CD4-positive, CD25-positive, alpha-beta regulatory T cell (primary cell): ENCODE measurements around the gene TMEM14A. TPM values are rescaled to one million over a fixed set of nuclear protein-coding genes. Genes with fewer than 3 reads are reported as not detected.

Source experiments
- polyA plus RNA-seq, 4 donors: library from polyadenylated mRNA; unstranded; fragments of 300-500 nt; fragmentation: Illumina TruSeq; gene quantifications; one replicate each; pipeline ENCODE4 v1.2.3, GENCODE V29; 2021
- total RNA-seq: library from RNA; stranded (reverse); gene quantifications from one replicate; pipeline ENCODE4 v1.2.3, GENCODE V29; 2022

Gene TMEM14A
- total and polyA plus RNA-seq, 5 donors from 2014 or later: 8.0 to 55.0 (median 35.8) TPM

Other genes with a start within 250 kb of the TMEM14A start
- 12.0 TPM for gene TRAM2, start 94.1 kb upstream of the TMEM14A start, total RNA-seq
- gene TRAM2, start 94.1 kb upstream of the TMEM14A start, polyA plus RNA-seq: 1 to 10 TPM; 3.2 to 4.5 (median 3.7) TPM
- not detected for gene GSTA2, start 92.4 kb downstream of the TMEM14A start, total RNA-seq
- not detected for gene GSTA2, start 92.4 kb downstream of the TMEM14A start, polyA plus RNA-seq
- gene GSTA1, start 132.7 kb downstream of the TMEM14A start, total RNA-seq: not detected
- gene GSTA1, start 132.7 kb downstream of the TMEM14A start, polyA plus RNA-seq: not detected
- not detected for gene GSTA5, start 169.7 kb downstream of the TMEM14A start, total RNA-seq
- gene GSTA5, start 169.7 kb downstream of the TMEM14A start, polyA plus RNA-seq: not detected
- gene GSTA3, start 238.6 kb downstream of the TMEM14A start, total RNA-seq: not detected
- not detected for gene GSTA3, start 238.6 kb downstream of the TMEM14A start, polyA plus RNA-seq